NCI-H2081 treated with DMSO at 0.1 percent for 48 hours (cell line): ENCODE data around the gene TMEM101.
"Not testable (repeated sequence)": the region's sequence is repeated elsewhere in the genome, so short reads cannot be mapped to it uniquely, and the experiment has no call there.

Experiments
- DNase-seq: peaks from one replicate; lab custom pipeline; 2025; lab: John Stamatoyannopoulos, UW

The TMEM101 gene

DNA sequence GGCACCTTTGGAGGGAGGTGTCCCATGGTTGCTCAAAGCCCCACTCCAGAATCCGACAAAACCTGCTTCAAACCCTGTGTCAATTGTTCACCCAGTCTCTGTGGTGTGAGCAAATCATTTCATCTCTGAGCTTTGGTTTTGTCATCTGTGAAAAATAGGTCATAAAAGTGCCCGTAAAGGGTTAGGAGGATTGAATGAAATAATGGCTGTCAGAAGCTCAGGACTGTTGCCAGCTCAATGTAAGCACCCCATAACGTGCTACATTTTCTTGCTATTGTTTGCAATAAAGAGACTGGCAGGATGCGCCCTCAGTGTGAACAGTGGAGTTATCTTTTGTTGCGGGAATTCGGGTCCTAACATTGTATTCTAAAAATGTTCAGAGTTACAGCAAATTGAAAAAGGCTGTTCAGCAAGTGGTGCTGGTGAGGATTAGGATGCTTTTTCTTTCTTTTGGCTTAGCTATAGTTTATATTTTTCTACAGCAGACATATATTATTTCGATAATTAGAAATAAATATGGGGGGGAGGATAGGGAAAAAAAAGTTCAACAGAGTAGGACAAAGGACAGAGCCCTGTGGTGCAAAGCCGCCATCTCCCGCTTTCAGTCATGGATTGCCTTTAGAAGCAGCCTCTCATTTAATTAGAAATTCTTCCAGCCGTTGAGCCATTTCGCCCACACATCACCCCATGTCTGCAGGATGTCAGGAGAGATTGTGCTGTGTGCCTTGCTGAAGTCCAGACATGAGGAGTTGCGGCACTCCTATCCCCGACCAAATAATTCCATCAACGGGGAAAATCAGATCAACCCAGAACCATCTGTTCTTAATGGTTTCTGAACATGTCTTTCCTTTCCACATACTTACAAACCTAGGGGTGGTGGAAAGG lies 40.1 kb downstream of the TMEM101 start:
- DNase-seq: no peak

GRCh38 chr17:43972444-43973212 lies 42.1 kb downstream of the TMEM101 start:
- not testable (repeated sequence) for DNase-seq

GRCh38 chr17:43971436-43971835 lies 43.3 kb downstream of the TMEM101 start:
- DNase-seq: not testable (repeated sequence)

DNA sequence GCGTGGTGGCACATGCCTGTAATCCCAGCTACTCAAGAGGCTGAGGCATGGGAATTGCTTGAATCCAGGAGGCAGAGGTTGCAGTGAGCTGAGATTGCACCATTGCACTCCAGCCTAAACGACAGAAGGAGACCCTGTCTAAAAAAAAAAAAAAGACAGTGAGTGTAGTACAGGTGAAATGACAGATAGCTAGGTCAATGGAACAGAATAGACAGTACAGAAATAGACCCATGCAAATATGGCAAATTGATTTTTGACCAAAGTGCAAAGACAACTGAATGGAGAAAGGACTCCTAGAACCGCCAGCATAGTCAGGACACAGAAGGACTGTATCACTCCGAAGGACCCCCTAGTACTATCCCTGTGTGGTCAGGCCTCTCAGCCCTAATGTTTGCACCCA lies 44.4 kb downstream of the TMEM101 start:
- DNase-seq: no peak

- DNase-seq: no peak
These were observed 47.4 kb downstream of the TMEM101 start for GRCh38 chr17:43967251-43967875.

DNA sequence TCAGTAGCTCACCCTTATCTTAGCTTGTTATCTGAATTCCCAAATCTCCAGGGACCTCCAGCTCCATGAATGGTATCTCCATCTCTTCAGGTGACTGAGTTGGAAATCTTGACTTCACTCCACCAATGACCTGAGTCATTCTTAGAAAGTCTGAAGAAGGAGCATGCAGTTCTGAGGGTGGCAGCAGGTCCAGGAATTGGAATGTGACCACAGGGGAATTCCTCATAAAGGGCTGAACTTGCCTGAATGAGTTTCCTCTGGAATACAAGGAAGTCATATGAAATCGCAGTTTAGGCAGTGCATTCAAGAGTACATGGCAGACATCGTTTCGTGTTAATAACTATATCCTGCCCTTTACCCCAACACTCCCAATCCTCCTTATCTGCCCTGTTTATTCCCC lies 48.5 kb downstream of the TMEM101 start:
- DNase-seq: no peak

GRCh38 chr17:43962479-43962878 lies 52.3 kb downstream of the TMEM101 start:
- DNase-seq: no peak

DNA sequence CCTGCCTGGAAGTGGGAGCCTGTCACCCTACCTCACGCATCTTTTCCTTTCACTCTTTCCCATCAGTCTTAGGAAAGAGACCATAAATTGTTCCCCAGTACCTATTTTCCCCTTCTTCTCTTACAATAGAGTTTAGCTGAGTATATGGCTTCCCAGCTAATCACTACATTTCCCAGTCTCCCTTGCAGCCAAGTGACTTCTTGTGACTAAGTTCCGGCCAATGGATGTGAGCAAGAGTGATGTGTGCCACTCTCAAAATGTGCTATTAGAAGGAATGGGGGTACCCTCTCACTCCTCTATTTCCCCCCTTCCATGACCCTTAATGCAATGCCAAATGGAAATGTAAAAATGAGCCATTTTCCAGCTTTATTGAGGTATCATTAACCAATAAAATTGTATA lies 52.8 kb downstream of the TMEM101 start:
- DNase-seq: no peak

DNA sequence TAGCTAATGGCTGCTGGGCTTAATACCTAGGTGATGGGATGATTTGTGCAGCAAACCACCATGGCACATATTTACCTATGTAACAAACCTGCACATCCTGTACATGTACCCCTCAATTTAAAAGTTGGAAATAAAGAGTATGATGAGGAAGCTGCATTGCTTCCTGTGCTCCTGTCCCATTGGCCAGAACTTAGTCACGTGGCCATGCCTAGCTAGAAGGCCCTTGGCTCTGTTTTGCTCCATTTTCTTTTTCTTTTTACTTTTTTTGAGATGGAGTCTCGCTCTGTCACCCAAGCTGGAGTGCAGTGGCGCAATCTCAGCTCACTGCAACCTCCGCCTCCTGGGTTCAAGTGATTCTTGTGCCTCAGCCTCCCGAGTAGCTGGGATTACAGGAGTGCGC lies 53.5 kb downstream of the TMEM101 start:
- not testable (repeated sequence) for DNase-seq
